H1 (cell line): ENCODE results near the gene TCF4. TPM values are rescaled to one million over a fixed set of nuclear protein-coding genes. Genes with fewer than 3 reads are reported as not detected.

Experiments
- GTF2F1 ChIP-seq: IDR thresholded peaks from 2 replicates; pipeline ENCODE4 v1.6.1; 2012; ENCODE audit warnings: low read depth, low read length, improper control_type of control experiment, borderline replicate concordance
- HDAC6 ChIP-seq: IDR thresholded peaks from one replicate; pipeline ENCODE4 v1.7.1; 2012; ENCODE audit warnings: low read depth, mild to moderate bottlenecking, inconsistent platforms, low read length, moderate library complexity
- KDM4A ChIP-seq: IDR thresholded peaks from one replicate; pipeline ENCODE4 v1.7.1; 2012; ENCODE audit warnings: low read depth, mild to moderate bottlenecking, moderate library complexity, low read length, inconsistent platforms; ENCODE audit not compliant: severe bottlenecking
- NANOG ChIP-seq: IDR thresholded peaks from 2 replicates; pipeline ENCODE4 v1.6.1; 2011; ENCODE audit warnings: low read length, low read depth, mild to moderate bottlenecking, inconsistent platforms; ENCODE audit not compliant: insufficient read depth, poor library complexity, severe bottlenecking
- PHF8 ChIP-seq: fragments of 200-600 bp; sonication (generic); conservative IDR thresholded peaks from 2 replicates; pipeline ENCODE4 v1.7.1; 2012; ENCODE audit warnings: low read depth, mild to moderate bottlenecking, inconsistent platforms, low read length, moderate library complexity
- ZNF274 ChIP-seq: IDR thresholded peaks from 2 replicates; pipeline ENCODE4 v1.7.0; 2012; ENCODE audit warnings: low read length, borderline replicate concordance; ENCODE audit errors: extremely low read depth
- polyA plus RNA-seq, 7 experiments: library from polyadenylated mRNA; depleted of rRNA in 3 of 7; stranded (reverse) in 5 of 7; unstranded in 2 of 7; fragments of >200 nt in 5 of 7; fragments of 200-250 nt in 2 of 7; gene quantifications; 1 replicate in 5 of 7; 2 replicates in 1 of 7; 4 replicates in 1 of 7; pipeline versions ENCODE4 v1.2.1 to v1.2.3, GENCODE V29; 2011 to 2013; ENCODE audit warnings: missing spikeins in 2 of 7, mixed read lengths in 2 of 7
- total RNA-seq: library from RNA; stranded (reverse); fragmentation: NEBNext Ultra II Directional; extraction: Animal tissue kit (Norgen Biotek cat#: 25700); gene quantifications from 2 replicates; pipeline ENCODE4 v1.2.1, GENCODE V29; 2021
- TF ChIP-seq, protein P1 (sequence below): fragments of 300-600 bp; sonication (generic); IDR thresholded peaks from 2 replicates; pipeline ENCODE4 v1.7.1; 2012; ENCODE audit warnings: low read length, moderate library complexity, mild to moderate bottlenecking, inconsistent platforms; ENCODE audit not compliant: insufficient replicate concordance
- TF ChIP-seq, protein P2 (sequence below): IDR thresholded peaks from 2 replicates; pipeline ENCODE4 v1.6.1; 2012; ENCODE audit warnings: inconsistent platforms

The TCF4 gene
- total and polyA plus RNA-seq, 2 of the 8 experiments (the other 6 are each of a cell fraction or from before 2014, with no cell fraction given), result 59.3 to 118 TPM

DNA sequence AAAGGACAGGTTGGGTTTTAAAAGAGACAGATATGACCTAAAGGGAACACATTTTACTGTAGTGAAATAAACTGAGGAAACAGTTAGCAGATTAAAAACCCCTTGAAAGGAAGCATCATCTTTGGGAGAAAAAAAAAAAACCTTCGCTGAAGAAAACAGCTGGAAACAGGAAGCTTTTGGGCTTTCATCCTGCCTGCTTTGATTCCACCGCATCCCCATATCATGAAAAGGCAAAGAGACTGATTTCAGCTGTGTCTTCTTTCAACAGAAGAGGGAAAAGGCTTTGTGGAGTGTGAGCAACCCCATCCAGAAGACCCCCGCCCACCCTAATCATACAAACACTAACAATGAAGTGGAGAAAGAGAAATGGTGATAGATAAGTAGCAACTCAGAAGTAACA, 86.4 kb downstream of the TCF4 start (continued):
- TF ChIP-seq, protein P1, sequence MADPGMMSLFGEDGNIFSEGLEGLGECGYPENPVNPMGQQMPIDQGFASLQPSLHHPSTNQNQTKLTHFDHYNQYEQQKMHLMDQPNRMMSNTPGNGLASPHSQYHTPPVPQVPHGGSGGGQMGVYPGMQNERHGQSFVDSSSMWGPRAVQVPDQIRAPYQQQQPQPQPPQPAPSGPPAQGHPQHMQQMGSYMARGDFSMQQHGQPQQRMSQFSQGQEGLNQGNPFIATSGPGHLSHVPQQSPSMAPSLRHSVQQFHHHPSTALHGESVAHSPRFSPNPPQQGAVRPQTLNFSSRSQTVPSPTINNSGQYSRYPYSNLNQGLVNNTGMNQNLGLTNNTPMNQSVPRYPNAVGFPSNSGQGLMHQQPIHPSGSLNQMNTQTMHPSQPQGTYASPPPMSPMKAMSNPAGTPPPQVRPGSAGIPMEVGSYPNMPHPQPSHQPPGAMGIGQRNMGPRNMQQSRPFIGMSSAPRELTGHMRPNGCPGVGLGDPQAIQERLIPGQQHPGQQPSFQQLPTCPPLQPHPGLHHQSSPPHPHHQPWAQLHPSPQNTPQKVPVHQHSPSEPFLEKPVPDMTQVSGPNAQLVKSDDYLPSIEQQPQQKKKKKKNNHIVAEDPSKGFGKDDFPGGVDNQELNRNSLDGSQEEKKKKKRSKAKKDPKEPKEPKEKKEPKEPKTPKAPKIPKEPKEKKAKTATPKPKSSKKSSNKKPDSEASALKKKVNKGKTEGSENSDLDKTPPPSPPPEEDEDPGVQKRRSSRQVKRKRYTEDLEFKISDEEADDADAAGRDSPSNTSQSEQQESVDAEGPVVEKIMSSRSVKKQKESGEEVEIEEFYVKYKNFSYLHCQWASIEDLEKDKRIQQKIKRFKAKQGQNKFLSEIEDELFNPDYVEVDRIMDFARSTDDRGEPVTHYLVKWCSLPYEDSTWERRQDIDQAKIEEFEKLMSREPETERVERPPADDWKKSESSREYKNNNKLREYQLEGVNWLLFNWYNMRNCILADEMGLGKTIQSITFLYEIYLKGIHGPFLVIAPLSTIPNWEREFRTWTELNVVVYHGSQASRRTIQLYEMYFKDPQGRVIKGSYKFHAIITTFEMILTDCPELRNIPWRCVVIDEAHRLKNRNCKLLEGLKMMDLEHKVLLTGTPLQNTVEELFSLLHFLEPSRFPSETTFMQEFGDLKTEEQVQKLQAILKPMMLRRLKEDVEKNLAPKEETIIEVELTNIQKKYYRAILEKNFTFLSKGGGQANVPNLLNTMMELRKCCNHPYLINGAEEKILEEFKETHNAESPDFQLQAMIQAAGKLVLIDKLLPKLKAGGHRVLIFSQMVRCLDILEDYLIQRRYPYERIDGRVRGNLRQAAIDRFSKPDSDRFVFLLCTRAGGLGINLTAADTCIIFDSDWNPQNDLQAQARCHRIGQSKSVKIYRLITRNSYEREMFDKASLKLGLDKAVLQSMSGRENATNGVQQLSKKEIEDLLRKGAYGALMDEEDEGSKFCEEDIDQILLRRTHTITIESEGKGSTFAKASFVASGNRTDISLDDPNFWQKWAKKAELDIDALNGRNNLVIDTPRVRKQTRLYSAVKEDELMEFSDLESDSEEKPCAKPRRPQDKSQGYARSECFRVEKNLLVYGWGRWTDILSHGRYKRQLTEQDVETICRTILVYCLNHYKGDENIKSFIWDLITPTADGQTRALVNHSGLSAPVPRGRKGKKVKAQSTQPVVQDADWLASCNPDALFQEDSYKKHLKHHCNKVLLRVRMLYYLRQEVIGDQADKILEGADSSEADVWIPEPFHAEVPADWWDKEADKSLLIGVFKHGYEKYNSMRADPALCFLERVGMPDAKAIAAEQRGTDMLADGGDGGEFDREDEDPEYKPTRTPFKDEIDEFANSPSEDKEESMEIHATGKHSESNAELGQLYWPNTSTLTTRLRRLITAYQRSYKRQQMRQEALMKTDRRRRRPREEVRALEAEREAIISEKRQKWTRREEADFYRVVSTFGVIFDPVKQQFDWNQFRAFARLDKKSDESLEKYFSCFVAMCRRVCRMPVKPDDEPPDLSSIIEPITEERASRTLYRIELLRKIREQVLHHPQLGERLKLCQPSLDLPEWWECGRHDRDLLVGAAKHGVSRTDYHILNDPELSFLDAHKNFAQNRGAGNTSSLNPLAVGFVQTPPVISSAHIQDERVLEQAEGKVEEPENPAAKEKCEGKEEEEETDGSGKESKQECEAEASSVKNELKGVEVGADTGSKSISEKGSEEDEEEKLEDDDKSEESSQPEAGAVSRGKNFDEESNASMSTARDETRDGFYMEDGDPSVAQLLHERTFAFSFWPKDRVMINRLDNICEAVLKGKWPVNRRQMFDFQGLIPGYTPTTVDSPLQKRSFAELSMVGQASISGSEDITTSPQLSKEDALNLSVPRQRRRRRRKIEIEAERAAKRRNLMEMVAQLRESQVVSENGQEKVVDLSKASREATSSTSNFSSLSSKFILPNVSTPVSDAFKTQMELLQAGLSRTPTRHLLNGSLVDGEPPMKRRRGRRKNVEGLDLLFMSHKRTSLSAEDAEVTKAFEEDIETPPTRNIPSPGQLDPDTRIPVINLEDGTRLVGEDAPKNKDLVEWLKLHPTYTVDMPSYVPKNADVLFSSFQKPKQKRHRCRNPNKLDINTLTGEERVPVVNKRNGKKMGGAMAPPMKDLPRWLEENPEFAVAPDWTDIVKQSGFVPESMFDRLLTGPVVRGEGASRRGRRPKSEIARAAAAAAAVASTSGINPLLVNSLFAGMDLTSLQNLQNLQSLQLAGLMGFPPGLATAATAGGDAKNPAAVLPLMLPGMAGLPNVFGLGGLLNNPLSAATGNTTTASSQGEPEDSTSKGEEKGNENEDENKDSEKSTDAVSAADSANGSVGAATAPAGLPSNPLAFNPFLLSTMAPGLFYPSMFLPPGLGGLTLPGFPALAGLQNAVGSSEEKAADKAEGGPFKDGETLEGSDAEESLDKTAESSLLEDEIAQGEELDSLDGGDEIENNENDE, result peak; percentile 45
- TF ChIP-seq GTF2F1 (no peak), ZNF274 (no peak), HDAC6 (no peak), KDM4A (no peak), NANOG (no peak), PHF8 (no peak)
- TF ChIP-seq, protein P2, sequence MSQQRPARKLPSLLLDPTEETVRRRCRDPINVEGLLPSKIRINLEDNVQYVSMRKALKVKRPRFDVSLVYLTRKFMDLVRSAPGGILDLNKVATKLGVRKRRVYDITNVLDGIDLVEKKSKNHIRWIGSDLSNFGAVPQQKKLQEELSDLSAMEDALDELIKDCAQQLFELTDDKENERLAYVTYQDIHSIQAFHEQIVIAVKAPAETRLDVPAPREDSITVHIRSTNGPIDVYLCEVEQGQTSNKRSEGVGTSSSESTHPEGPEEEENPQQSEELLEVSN, result no peak
